HCT116 (cell line): Measurements from ENCODE around the gene LMNTD2. TPM values are rescaled to one million over a fixed set of nuclear protein-coding genes. Genes with fewer than 3 reads are reported as not detected.

Experiments used
- ATAC-seq: fragments of 200-7000 bp; cut with Tn5 transposase; 2 replicates; pipeline ENCODE4 v1.9.1; 2020; ENCODE audit warnings: mild to moderate bottlenecking, moderate library complexity
- BruUV-seq: library from RNA; stranded (reverse); fragments of 400-500 nt; replicated peaks from 2 replicates; lab custom pipeline; 2021; lab: Mats Ljungman, UMichigan
- CTCF ChIA-PET: fragments of 300-600 bp; sonication (Branson Sonifier 250); formaldehyde crosslinking; loops from one replicate; lab custom pipeline; 2021; ENCODE audit warnings: antibody characterized with exemption; lab: Charles Lee
- POLR2A ChIA-PET: fragments of 300-600, 350-600 bp; sonication (Branson Sonifier 250); formaldehyde crosslinking; loops from one replicate; lab custom pipeline; 2021; ENCODE audit warnings: antibody characterized with exemption; lab: Charles Lee
- RAD21 ChIA-PET, 2 experiments: fragments of 300-600 bp; sonication (Branson Sonifier 250); formaldehyde crosslinking; loops; one replicate each; lab custom pipeline; 2023; ENCODE audit warnings: low total read pairs in 2 of 2; ENCODE audit not compliant: uncharacterized antibody in 2 of 2, unreplicated experiment in 2 of 2, low non-redundant PET in 1 of 2; lab: Charles Lee
- DNase-seq: peaks from one replicate; pipeline ENCODE4 v3.0.0-alpha.2; 2010; ENCODE audit warnings: low read depth, low spot score
- H2AFZ ChIP-seq: fragments of 200-600 bp; shearing (Covaris generic), sonication (generic); 2 replicates; pipeline ENCODE4 v1.6.1; 2017; ENCODE audit warnings: low read depth, mixed run types, mixed read lengths, antibody characterized with exemption, low read length; ENCODE audit not compliant: poor library complexity, severe bottlenecking
- H3K27ac ChIP-seq: 2 replicates; pipeline ENCODE4 v1.5.1; 2012; ENCODE audit warnings: low read depth, low read length
- H3K27me3 ChIP-seq: fragments of 200-600 bp; sonication (generic); 2 replicates; pipeline ENCODE4 v1.6.1; 2016; ENCODE audit warnings: mixed run types, low read length, mixed read lengths; ENCODE audit not compliant: insufficient read depth
- H3K36me3 ChIP-seq, 2 experiments: fragments of 200-500 bp in 1 of 2; fragments of 200-600 bp in 1 of 2; sonication (Bioruptor generic) in 1 of 2; sonication (generic) in 1 of 2; 2 replicates each; pipeline versions ENCODE4 v1.5.1 to v1.6.1; 2014 to 2016; ENCODE audit warnings: low read length in 2 of 2, inconsistent platforms in 1 of 2, mixed read lengths in 1 of 2, mixed run types in 1 of 2; ENCODE audit not compliant: insufficient read depth in 2 of 2, control insufficient read depth in 1 of 2
- H3K4me1 ChIP-seq, 2 experiments: fragments of 200-600 bp in 1 of 2; sonication (generic) in 1 of 2; 2 replicates each; pipeline versions ENCODE4 v1.5.1 to v1.6.1; 2012 to 2017; ENCODE audit warnings: low read length in 2 of 2, inconsistent platforms in 1 of 2, mild to moderate bottlenecking in 1 of 2, mixed read lengths in 1 of 2, mixed run types in 1 of 2, moderate library complexity in 1 of 2; ENCODE audit not compliant: insufficient read depth in 2 of 2, control insufficient read depth in 1 of 2
- H3K4me2 ChIP-seq: fragments of 200-600 bp; sonication (generic); 2 replicates; pipeline ENCODE4 v1.6.1; 2017; ENCODE audit warnings: mixed run types, low read length, mixed read lengths
- H3K4me3 ChIP-seq, 2 experiments: fragments of 200-600 bp in 1 of 2; sonication (generic) in 1 of 2; replicated peaks in 1 of 2; 2 replicates each; pipeline ENCODE4 v1.5.1; 2011 to 2016; ENCODE audit warnings: low read length in 2 of 2, control low read depth in 1 of 2, low read depth in 1 of 2, mild to moderate bottlenecking in 1 of 2, mixed read lengths in 1 of 2, mixed run types in 1 of 2
- H3K79me2 ChIP-seq: fragments of 200-600 bp; sonication (generic); 2 replicates; pipeline ENCODE4 v1.6.1; 2017; ENCODE audit warnings: mild to moderate bottlenecking, mixed run types, low read length, moderate library complexity, mixed read lengths; ENCODE audit not compliant: insufficient read depth
- H3K9ac ChIP-seq: fragments of 200-600 bp; sonication (generic); 2 replicates; pipeline ENCODE4 v1.6.1; 2016; ENCODE audit warnings: low read length, mixed read lengths
- H3K9me2 ChIP-seq: fragments of 200-600 bp; sonication (generic), shearing (Covaris generic); 2 replicates; pipeline ENCODE4 v1.6.1; 2017; ENCODE audit warnings: mixed run types, mild to moderate bottlenecking, moderate library complexity; ENCODE audit not compliant: insufficient read depth
- H3K9me3 ChIP-seq, 2 experiments: fragments of 200-500 bp in 1 of 2; fragments of 200-600 bp in 1 of 2; sonication (Bioruptor generic) in 1 of 2; sonication (generic) in 1 of 2; 2 replicates each; pipeline ENCODE4 v1.6.1; 2014 to 2017; ENCODE audit warnings: low read length in 2 of 2, mixed read lengths in 2 of 2, inconsistent platforms in 1 of 2, low read depth in 1 of 2, mild to moderate bottlenecking in 1 of 2, mixed run types in 1 of 2, moderate library complexity in 1 of 2; ENCODE audit not compliant: control insufficient read depth in 1 of 2, insufficient read depth in 1 of 2
- H4K20me1 ChIP-seq: fragments of 200-600 bp; sonication (generic), shearing (Covaris generic); 2 replicates; pipeline ENCODE4 v1.6.1; 2017; ENCODE audit warnings: mixed run types, mild to moderate bottlenecking, moderate library complexity; ENCODE audit not compliant: insufficient read depth
- EGR1 ChIP-seq: IDR thresholded peaks from 2 replicates; pipeline ENCODE4 v1.6.1; 2012; ENCODE audit warnings: low read depth
- ELF1 ChIP-seq: IDR thresholded peaks from 2 replicates; pipeline ENCODE4 v1.6.1; 2012; ENCODE audit warnings: low read depth, borderline replicate concordance
- EZH2phosphoT487 ChIP-seq: fragments of 200-600 bp; IDR thresholded peaks from 2 replicates; pipeline ENCODE4 v1.6.1; 2018; ENCODE audit warnings: antibody characterized with exemption, borderline replicate concordance
- FOSL1 ChIP-seq: IDR thresholded peaks from 2 replicates; pipeline ENCODE4 v1.6.1; 2012; ENCODE audit warnings: low read depth
- JUND ChIP-seq: IDR thresholded peaks from 2 replicates; pipeline ENCODE4 v1.6.1; 2012
- POLR2A ChIP-seq: IDR thresholded peaks from 2 replicates; pipeline ENCODE4 v1.7.0; 2011; ENCODE audit warnings: borderline replicate concordance; ENCODE audit not compliant: insufficient read depth, insufficient read length; ENCODE audit errors: extremely low read depth
- POLR2AphosphoS5 ChIP-seq: IDR thresholded peaks from 2 replicates; pipeline ENCODE4 v1.6.1; 2011; ENCODE audit warnings: mild to moderate bottlenecking, low read depth, low read length, moderate library complexity
- RAD21 ChIP-seq: IDR thresholded peaks from 2 replicates; pipeline ENCODE4 v1.6.1; 2012; ENCODE audit warnings: low read depth, mild to moderate bottlenecking
- SIN3A ChIP-seq: IDR thresholded peaks from 2 replicates; pipeline ENCODE4 v1.6.1; 2012; ENCODE audit warnings: low read depth
- SP1 ChIP-seq: IDR thresholded peaks from 2 replicates; pipeline ENCODE4 v1.6.1; 2012; ENCODE audit warnings: low read depth
- SRF ChIP-seq: IDR thresholded peaks from 2 replicates; pipeline ENCODE4 v1.6.1; 2012; ENCODE audit warnings: low read depth
- TCF7L2 ChIP-seq: IDR thresholded peaks from 2 replicates; pipeline ENCODE4 v1.7.0; 2011; ENCODE audit warnings: borderline replicate concordance, inconsistent platforms; ENCODE audit not compliant: insufficient read depth, insufficient read length; ENCODE audit errors: extremely low read depth
- YY1 ChIP-seq: IDR thresholded peaks from 2 replicates; pipeline ENCODE4 v1.6.1; 2011; ENCODE audit warnings: low read length, low read depth, moderate library complexity, mild to moderate bottlenecking; ENCODE audit not compliant: insufficient replicate concordance; ENCODE audit errors: extremely low read depth
- ZFX ChIP-seq: fragments of 450-650 bp; IDR thresholded peaks from 2 replicates; pipeline ENCODE4 v1.6.1; 2017
- intact Hi-C: fragments of 100-400 bp; cut with micrococcal nuclease; formaldehyde crosslinking; loops from 2 replicates; pipeline ENCODE4 v1.10.0; 2022
- total RNA-seq: library from RNA; stranded (reverse); gene quantifications from one replicate; pipeline ENCODE4 v1.2.1, GENCODE V29; 2021; ENCODE audit not compliant: unreplicated experiment
- TF ChIP-seq, protein P1 (sequence below): IDR thresholded peaks from 2 replicates; pipeline ENCODE4 v1.6.1; 2012
- TF ChIP-seq, protein P2 (sequence below): IDR thresholded peaks from 2 replicates; pipeline ENCODE4 v1.6.1; 2012
- TF ChIP-seq, protein P3 (sequence below): IDR thresholded peaks from 2 replicates; pipeline ENCODE4 v1.6.1; 2011; ENCODE audit warnings: mild to moderate bottlenecking, low read length, moderate library complexity; ENCODE audit not compliant: insufficient replicate concordance; ENCODE audit errors: extremely low read depth

LMNTD2 gene
- total RNA-seq, 1 experiment from 2014 or later = 9.5 TPM

DNA sequence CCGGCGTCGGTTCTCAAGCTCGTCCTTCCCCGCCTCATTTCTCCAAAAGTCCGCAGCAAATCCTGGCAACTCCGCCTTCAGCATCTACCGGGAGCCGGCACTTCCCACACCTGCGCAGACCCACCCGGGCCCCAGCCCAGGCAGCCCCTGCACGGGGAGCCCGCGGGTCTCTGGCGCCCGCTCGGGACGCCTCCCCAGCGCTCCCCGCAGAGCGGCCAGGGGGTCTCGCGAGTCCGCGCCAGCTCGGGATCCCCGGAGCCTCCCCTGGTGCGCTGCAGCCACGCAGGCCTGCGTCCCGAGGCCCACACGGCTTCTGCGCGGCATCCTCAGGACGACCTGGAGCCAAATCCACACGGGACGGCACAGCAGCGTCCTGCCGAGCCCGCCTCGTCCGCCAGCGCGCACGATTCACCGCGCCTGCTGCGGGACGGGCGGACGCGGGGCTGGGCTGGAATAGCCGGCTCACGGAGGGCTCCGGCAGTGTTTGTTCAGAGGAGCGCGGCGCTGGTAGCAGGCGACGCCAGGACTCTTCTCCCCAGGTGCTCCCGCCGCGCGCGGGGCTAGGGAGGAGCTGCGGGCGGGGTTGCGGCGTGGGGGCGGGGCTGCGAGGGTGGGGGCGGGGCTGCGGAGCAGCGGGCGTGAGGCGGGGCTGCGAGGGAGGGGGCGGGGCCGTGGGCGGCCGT, 14.9 kb upstream of the LMNTD2 start:
- H4K20me1 ChIP-seq = no peaks in the 10 kb centered on the region; the same call in 1 of the 2 replicates
- H3K27ac ChIP-seq = peak overlapping the region; percentile 90
- TF ChIP-seq EZH2phosphoT487 (no peak), POLR2AphosphoS5 (peak; percentile 65), ZFX (peak; percentile 56; the same call in 1 of the 2 replicates)
- peaks cover 0 to 8% of the 10 kb centered on the region in 2 experiments; a peak in 1 of 4 replicates for H3K36me3 ChIP-seq
- peak overlapping the region; percentile 82 for H3K9ac ChIP-seq
- peaks cover 41% of the 10 kb centered on the region for H3K79me2 ChIP-seq
- no TSS peak for BruUV-seq
- ATAC-seq (peak; percentile 65), DNase-seq (peak; percentile 24)
- H2AFZ ChIP-seq = no peak overlapping the region
- ChIA-PET RAD21 (interaction anchor here in 1 of 2 experiments (1.1 kb wide), 1 partner anchor 16 kb away, joined by 7 read pairs; no protein-coding TSS in a partner anchor), POLR2A (interaction anchor here (0.7 to 1.1 kb wide), 10 partner anchors 9 to 260 kb away, joined by 3 to 8 read pairs (median 4); partner anchors contain the start of genes DEAF1, HRAS and TMEM80), CTCF (interaction anchor here (0.8 to 1.4 kb wide), 2 partner anchors 21 to 127 kb away, joined by 4 to 5 read pairs; no protein-coding TSS in a partner anchor)
- no peaks in the 10 kb centered on the region for H3K9me3 ChIP-seq
- H3K4me1 ChIP-seq = peaks cover 16 to 37% of the 10 kb centered on the region in 2 experiments
- H3K27me3 ChIP-seq = no peaks in the 10 kb centered on the region
- intact Hi-C loops = no loop called here
- peak overlapping the region; percentile 98 for H3K4me2 ChIP-seq
- no peaks in the 10 kb centered on the region for H3K9me2 ChIP-seq
- H3K4me3 ChIP-seq = peak overlapping the region; percentile 62 to 86

DNA sequence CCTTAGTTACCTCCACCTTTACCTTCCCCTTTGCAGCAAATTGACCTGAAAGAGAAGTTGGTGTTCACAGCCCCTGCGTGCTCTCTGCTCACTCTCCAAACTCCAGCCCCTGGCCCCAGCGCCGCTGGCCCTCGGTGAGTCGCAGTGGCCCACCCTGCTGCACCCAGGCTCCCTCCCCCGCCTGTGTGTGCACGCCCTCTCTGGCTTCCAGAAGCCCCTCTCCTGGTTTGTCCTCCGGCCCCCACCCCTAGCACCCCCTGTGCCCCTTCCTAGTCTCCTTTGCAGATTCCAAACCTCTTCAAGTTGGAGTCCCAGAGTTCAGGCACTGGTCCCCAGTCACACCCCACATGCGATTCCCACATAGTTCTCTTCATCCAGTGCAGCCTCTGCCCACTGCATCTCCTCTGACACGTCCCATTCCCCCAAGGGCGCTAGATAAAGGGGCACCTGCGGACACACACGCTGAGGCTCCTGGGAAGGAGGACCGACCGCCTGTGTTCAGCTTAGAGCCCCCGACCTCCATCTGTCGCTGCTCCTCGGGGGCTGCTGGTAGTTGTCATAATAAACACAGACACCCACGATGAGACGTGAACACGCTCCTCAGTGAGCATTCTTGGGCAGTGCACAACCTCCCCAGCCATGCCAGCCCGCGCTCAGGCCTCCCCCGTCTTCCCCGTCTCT, 14.2 kb upstream of the LMNTD2 start:
- intact Hi-C loops = no loop called here
- Histone ChIP-seq H3K4me2 (peak overlapping the region; percentile 98), H3K4me1 (peaks cover 16 to 39% of the 10 kb centered on the region in 2 experiments), H3K9ac (peak overlapping the region; percentile 82), H3K4me3 (peak overlapping the region; percentile 62 to 86), H3K27me3 (no peaks in the 10 kb centered on the region), H2AFZ (no peak overlapping the region), H4K20me1 (no peaks in the 10 kb centered on the region; the same call in 1 of the 2 replicates), H3K27ac (peak overlapping the region; percentile 90; the same call in 1 of the 2 replicates), H3K9me2 (no peaks in the 10 kb centered on the region), H3K9me3 (no peaks in the 10 kb centered on the region), H3K36me3 (peaks cover 0 to 8% of the 10 kb centered on the region in 2 experiments; a peak in 1 of 4 replicates), H3K79me2 (peaks cover 34% of the 10 kb centered on the region)
- POLR2A ChIA-PET = no interaction called here
- CTCF ChIA-PET = interaction anchor here (1.4 kb wide), 1 partner anchor 127 kb away, joined by 4 read pairs; no protein-coding TSS in a partner anchor
- RAD21 ChIA-PET = no interaction called here
- ATAC-seq (peak; percentile 1; the same call in 1 of the 2 replicates), DNase-seq (no peak)
- no TSS peak for BruUV-seq
- TF ChIP-seq, protein P1, sequence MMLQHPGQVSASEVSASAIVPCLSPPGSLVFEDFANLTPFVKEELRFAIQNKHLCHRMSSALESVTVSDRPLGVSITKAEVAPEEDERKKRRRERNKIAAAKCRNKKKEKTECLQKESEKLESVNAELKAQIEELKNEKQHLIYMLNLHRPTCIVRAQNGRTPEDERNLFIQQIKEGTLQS = no peak
- TF ChIP-seq, protein P2, sequence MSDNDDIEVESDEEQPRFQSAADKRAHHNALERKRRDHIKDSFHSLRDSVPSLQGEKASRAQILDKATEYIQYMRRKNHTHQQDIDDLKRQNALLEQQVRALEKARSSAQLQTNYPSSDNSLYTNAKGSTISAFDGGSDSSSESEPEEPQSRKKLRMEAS = no peak
- TF ChIP-seq ZFX (no peak), SRF (no peak), TCF7L2 (no peak), EZH2phosphoT487 (no peak), FOSL1 (no peak), ELF1 (no peak), SIN3A (no peak), POLR2AphosphoS5 (no peak), POLR2A (no peak), RAD21 (no peak), SP1 (no peak), EGR1 (no peak), YY1 (no peak), JUND (no peak)
- TF ChIP-seq, protein P3, sequence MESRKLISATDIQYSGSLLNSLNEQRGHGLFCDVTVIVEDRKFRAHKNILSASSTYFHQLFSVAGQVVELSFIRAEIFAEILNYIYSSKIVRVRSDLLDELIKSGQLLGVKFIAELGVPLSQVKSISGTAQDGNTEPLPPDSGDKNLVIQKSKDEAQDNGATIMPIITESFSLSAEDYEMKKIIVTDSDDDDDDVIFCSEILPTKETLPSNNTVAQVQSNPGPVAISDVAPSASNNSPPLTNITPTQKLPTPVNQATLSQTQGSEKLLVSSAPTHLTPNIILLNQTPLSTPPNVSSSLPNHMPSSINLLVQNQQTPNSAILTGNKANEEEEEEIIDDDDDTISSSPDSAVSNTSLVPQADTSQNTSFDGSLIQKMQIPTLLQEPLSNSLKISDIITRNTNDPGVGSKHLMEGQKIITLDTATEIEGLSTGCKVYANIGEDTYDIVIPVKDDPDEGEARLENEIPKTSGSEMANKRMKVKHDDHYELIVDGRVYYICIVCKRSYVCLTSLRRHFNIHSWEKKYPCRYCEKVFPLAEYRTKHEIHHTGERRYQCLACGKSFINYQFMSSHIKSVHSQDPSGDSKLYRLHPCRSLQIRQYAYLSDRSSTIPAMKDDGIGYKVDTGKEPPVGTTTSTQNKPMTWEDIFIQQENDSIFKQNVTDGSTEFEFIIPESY = no peak
